Hepatocyte (in vitro differentiated cells): Measurements from ENCODE around the gene DUS2.

Source experiments
- CTCF ChIP-seq: fragments of 200-600 bp; sonication (generic); IDR thresholded peaks from 2 replicates; pipeline ENCODE4 v1.5.1; 2016; ENCODE audit warnings: antibody characterized with exemption, mild to moderate bottlenecking; ENCODE audit not compliant: poor library complexity
- EZH2phosphoT487 ChIP-seq: fragments of 200-600 bp; sonication (generic); IDR thresholded peaks from one replicate; pipeline ENCODE4 v1.6.1; 2018; ENCODE audit warnings: antibody characterized with exemption, mild to moderate bottlenecking, low read depth, moderate library complexity; ENCODE audit not compliant: unreplicated experiment, severe bottlenecking

GRCh38 chr16:67995423-67995822 is 27.7 kb upstream of the DUS2 start:
- TF ChIP-seq CTCF: no peak
- TF ChIP-seq EZH2phosphoT487: no peak
